MM.1S (cell line): ENCODE measurements around the gene MRPL51.

Experiments
- EZH2 ChIP-seq: fragments of 300-600 bp; sonication (generic); optimal IDR thresholded peaks from 2 replicates; pipeline ENCODE3; 2017; ENCODE audit warnings: low read depth, mild to moderate bottlenecking, antibody characterized with exemption, low read length, mixed read lengths
- EZH2phosphoT487 ChIP-seq: fragments of 300-600 bp; sonication (generic); IDR thresholded peaks from 2 replicates; pipeline ENCODE4 v1.6.1; 2018; ENCODE audit warnings: antibody characterized with exemption, low read length
- TF ChIP-seq, protein P1 (sequence below): fragments of 300-600 bp; sonication (generic); IDR thresholded peaks from 2 replicates; pipeline ENCODE4 v1.5.1; 2016; ENCODE audit warnings: antibody characterized with exemption, low read length, mixed read lengths

DNA sequence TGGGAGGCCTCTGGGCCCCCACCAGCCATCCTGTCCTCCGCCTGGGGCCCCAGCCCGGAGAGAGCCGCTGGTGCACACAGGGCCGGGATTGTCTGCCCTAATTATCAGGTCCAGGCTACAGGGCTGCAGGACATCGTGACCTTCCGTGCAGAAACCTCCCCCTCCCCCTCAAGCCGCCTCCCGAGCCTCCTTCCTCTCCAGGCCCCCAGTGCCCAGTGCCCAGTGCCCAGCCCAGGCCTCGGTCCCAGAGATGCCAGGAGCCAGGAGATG is 40.5 kb upstream of the MRPL51 start:
- TF ChIP-seq, protein P1, sequence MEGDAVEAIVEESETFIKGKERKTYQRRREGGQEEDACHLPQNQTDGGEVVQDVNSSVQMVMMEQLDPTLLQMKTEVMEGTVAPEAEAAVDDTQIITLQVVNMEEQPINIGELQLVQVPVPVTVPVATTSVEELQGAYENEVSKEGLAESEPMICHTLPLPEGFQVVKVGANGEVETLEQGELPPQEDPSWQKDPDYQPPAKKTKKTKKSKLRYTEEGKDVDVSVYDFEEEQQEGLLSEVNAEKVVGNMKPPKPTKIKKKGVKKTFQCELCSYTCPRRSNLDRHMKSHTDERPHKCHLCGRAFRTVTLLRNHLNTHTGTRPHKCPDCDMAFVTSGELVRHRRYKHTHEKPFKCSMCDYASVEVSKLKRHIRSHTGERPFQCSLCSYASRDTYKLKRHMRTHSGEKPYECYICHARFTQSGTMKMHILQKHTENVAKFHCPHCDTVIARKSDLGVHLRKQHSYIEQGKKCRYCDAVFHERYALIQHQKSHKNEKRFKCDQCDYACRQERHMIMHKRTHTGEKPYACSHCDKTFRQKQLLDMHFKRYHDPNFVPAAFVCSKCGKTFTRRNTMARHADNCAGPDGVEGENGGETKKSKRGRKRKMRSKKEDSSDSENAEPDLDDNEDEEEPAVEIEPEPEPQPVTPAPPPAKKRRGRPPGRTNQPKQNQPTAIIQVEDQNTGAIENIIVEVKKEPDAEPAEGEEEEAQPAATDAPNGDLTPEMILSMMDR: no peak
- no peak for TF ChIP-seq EZH2phosphoT487
- TF ChIP-seq EZH2: no peak
